Smooth muscle cell of the coronary artery (primary cell): ENCODE data around the gene TH. TPM values are rescaled to one million over a fixed set of nuclear protein-coding genes. Genes with fewer than 3 reads are reported as not detected.

Experiments
- total RNA-seq: library from RNA; depleted of rRNA; stranded (reverse); fragments of >200 nt; gene quantifications from 2 replicates; pipeline ENCODE4 v1.2.3, GENCODE V29; 2014; ENCODE audit warnings: low replicate concordance

TH gene
- not detected in 2 replicates for total RNA-seq

DNA sequence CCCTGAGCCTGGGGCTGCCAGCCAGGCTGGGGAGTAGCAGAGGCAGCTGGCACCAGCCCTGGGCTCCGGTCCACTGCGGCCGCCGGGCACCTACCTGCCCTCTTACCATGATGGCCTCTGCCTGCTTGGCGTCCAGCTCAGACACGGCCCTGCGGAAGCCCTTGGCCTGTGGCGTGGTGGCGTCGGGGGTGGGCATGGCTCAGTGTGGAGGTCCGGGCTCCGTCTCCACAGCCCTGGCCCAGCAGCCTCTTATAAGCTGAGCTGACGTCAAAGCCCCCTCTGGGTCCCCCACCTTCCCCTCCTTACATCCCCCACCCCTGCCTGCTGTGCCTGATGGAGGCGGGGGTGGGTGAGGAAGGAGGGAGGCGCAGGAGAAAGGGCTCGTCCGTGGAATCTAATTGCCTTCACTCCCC lies at the start of gene TH:
Gene TH, minus strand, starts transcription at position 225 of the 413 bp plus-strand sequence. Its CDS starts 29 bp downstream, at position 196.

GRCh38 chr11:2160736-2161259 lies 10.8 kb downstream of the TH start, which contains the start of gene INS:
Gene INS (minus strand): TSS chr11:2161209. CDS start chr11:2160971, 238 bp downstream.

GRCh38 chr11:2139123-2139521 lies 32.5 kb downstream of the TH start, which contains the start of gene IGF2:
Gene IGF2 (minus strand): TSS chr11:2139389. CDS start chr11:2135523, 3,866 bp downstream.

Other genes starting within 250 kb of the TH start
- 62.9 and 173 TPM in 2 replicates for gene MRPL23, start 224.5 kb downstream of the TH start, total RNA-seq
- gene H19, start 174.0 kb downstream of the TH start, total RNA-seq, result 2.3 and 523 TPM in 2 replicates
- gene IGF2, start 32.4 kb downstream of the TH start, total RNA-seq, result 0.12 and 0.83 TPM in 2 replicates
- not detected in 2 replicates for gene INS, start 10.6 kb downstream of the TH start, total RNA-seq
- gene ASCL2, start 98.8 kb upstream of the TH start, total RNA-seq, result not detected in 2 replicates
- 0.08 TPM in 1 of 2 replicates, not detected in the other for gene C11orf21, start 130.1 kb upstream of the TH start, total RNA-seq
- 0.12 TPM in 1 of 2 replicates, not detected in the other for gene TSPAN32, start 130.2 kb upstream of the TH start, total RNA-seq
- gene CD81, start 205.5 kb upstream of the TH start, total RNA-seq, result 166 and 536 TPM in 2 replicates
- gene TSSC4, start 228.9 kb upstream of the TH start, total RNA-seq, result 56.5 and 75.0 TPM in 2 replicates